ENCODE data around the gene NETO1.

DNA sequence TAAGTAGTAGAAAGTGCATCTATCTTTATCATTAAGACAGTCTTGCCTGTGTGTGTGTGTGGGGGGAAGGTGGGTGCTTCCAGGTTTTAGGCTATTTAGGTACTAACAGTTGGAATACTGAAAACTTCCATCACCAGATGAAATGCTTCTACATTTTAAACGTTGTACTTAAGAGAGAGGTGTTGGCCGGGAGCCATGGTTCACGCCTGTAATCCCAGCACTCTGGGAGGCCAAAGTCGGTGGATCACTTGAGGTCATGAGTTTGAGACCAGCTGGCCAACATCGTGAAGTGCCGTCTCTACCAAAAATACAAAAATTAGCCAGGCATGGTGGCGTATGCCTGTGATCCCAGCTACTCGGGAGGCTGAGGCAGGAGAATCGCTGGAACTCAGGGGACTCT, 4.0 kb downstream of the NETO1 start:
- no peak for TF ChIP-seq POLR2A (IDR thresholded peaks at IDR 0.05)
- TF ChIP-seq POLR2AphosphoS5 (IDR thresholded peaks at IDR 0.05): no peak
